RCC 7860 (cell line): Measurements from ENCODE around the gene NDUFB10.
"Not testable (repeated sequence)": the region's sequence is repeated elsewhere in the genome, so short reads cannot be mapped to it uniquely, and the experiment has no call there.

Experiments used
- DNase-seq: peaks from one replicate; pipeline ENCODE4 v3.0.0-alpha.2; 2015; ENCODE audit warnings: low spot score
- FAIRE-seq: peaks from 2 replicates; lab custom pipeline; 2012; peaks lifted over from hg19 to GRCh38; lab: Jason Lieb, UNC

Gene NDUFB10

DNA sequence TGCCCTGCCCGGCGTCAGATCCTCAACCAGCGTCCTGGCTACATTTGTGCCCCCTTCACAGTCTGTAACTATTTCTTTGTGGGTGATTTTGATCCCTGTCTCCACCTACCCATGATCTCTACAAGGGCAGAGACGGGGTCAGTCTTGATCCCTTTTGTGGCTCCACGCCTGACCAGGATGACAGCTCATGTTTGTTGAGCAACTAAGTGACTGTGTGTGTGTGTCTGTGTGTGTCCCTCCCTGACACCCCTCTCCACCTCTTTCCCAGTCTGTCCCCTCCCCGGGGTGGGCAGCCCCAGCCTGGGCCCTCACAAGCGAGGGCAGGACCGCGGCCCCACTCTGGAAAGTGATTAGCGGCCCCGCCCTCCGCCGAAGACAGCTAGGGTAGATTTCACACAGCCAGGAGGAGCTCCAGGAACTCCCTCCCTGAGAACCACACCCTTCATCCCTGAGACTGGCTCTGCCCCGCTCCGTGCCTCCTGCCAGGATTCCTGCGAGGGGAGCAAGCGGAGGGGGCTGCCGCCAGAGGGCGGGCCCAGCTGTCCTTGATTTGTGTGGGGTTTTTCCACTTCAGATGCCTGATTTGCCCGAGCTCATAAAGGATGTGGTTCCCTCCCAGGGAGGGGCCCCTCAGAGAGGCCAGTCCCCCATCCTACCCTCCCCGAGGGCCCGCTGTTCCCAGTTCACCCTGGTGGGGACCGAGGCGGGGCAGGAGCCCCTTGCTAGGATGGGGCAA, 35.9 kb upstream of the NDUFB10 start:
- FAIRE-seq (no peak), DNase-seq (peak; percentile 28)

DNA sequence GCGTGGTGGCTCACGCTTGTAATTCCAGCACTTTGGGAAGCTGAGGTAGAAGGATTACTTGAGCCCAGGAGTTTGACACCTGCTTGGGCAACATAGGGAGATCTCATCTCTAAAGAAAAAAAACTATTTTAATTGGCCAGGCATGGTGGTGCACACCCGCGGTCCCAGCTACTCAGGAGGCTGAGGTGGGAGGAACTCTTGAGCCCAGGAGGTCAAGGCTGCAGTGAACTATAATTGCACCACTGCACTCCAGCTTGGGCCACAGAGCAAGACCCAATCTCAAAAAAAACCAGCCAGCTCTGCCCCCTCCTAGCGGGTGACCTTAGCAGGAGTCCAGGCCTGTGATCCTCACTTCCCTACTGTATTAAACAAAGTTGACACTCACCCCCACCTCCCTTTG, 35.2 kb upstream of the NDUFB10 start:
- no peak for FAIRE-seq
- DNase-seq = no peak

DNA sequence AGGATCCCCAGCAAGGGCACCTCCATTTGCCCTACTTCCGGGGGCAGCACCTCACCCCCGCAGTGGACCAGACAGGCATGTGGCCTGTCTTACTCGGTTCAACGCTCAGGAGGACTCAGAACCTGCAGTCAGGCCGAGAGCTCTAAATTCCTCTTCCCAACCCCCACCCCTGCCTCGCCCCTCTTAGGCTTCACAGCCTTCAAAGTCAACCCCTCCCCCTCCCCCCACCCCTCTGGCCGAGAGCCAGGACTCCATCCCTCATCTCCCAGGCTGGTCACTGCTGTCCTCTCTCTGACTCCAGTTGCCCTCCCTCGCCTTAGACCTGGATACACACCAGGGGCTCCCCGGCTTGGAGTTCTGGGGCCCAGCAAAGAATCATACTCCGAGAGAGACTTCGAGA, 33.1 kb upstream of the NDUFB10 start:
- FAIRE-seq = no peak
- DNase-seq = no peak

DNA sequence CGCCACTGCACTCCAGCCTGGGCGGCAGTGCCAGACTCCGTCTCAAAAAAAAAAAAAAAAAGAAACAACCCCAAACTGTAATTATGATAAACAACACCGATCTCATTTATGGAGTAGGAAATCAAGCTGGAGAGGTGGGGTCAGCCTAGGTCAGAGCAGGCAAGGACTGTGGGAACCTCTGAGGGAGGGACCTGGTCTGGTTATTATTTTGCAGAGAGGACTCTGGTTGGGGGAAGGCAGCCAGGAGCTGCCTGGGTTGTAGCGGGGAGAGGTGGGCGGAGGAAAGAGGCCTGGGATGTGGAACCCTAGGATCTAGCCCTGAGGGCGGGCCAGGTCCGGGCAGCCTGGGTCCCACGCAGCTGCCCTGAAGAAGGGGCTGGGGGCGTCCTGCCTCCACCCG, 30.2 kb upstream of the NDUFB10 start:
- no peak for FAIRE-seq
- DNase-seq = no peak

DNA sequence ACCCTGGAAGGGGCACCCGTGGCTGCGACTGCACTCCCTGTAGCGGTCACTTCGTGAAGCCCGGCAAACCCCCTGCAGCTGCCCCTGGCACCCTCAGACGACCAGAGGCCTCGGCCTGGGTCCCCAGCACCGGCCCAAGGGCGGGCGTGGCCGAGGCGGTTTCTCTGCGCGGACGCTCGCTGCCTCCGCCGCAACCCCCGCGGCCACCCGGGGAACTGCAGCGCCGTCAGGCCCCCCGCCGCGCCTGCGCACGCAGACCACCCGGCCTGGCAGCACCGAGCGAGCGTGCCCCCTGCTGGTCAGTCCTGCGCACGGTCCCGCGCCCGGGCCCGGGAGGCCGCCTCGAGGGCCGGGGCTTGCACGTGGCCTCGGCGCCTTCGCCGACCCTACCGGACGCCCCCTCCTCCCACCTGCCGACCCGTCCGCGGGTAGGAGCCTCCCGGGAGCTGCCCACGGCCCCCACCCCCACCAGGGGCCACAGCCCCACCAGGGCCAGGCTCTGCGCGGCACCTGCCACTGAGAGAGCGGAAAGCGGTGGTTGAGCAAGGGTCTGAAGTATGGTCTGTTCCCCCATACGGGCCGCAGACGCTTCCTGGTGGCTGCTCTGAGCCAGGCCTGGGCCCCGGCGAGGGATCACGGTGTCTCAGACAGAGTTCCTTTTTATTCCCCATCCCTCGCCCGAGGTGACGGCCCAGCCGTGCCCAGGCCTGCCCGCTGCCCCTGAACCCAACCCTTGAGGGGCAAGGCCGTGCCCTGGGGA, 29.6 kb upstream of the NDUFB10 start:
- DNase-seq = peak; percentile 62
- no peak for FAIRE-seq

DNA sequence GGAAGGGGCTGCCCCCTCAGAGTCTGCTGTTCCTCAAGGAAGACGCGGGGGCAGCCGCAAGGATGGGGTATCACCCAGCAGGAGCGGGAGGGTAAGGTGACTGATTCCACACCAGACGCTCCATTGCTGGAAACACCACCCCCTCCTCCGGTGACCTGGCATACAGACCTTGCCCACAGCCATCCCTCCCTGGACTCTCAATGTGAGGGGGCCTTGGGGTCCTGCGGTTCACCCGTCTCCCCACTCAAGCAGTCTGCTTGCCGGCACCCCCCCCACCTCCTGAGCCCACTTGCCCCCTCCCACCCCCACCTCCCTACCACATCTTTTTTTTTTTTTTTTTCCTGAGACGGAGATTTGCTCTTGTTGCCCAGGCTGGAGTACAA, 29.0 kb upstream of the NDUFB10 start:
- FAIRE-seq = no peak
- DNase-seq = no peak

DNA sequence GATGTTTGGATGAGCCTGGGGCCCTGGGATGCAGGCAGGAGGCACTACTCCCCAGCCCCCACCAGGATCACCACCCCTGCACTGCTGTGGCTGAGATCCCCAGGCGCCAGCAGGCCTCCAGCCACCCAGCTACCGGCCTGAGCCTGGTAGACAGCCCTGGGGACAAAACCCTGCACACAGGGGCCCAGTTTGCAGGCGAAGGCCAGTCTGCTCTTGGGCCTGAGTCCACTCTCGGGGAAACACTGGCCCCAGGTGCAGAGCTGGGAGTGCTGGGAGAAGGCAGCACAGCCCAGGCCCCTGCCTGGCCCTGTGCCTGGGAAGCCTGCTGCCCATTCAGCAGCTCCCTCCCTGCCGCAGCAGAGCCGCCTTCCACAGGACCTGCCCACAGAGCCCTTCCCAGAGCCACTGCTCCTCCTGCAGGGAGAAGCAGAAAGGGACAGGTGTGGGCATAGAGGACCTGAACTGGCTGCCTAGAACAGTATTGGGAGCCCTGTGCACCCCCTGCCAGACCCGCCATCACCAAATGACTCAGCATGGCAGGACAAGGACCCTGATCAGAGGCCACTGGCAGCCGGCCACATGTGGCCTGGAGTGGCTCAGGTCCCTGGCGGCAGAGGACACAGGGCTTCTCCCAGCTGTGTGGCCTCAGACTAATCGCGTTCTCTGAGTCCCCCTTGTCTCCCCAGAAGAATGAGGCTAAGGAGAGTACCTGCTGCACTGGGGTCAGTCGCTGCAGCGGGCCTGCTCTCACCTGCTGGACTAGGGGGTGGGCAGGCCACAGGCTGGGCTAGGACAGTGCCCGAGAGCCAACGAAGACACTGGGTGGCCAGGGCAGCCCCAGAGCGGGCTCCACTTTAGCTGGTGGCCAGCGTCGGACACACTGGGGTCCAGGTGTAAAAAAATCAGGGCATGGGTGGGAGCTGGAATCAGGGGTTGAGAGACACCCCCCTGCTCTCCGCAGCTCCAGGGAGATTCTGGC, 27.0 kb upstream of the NDUFB10 start:
- FAIRE-seq = no peak

DNA sequence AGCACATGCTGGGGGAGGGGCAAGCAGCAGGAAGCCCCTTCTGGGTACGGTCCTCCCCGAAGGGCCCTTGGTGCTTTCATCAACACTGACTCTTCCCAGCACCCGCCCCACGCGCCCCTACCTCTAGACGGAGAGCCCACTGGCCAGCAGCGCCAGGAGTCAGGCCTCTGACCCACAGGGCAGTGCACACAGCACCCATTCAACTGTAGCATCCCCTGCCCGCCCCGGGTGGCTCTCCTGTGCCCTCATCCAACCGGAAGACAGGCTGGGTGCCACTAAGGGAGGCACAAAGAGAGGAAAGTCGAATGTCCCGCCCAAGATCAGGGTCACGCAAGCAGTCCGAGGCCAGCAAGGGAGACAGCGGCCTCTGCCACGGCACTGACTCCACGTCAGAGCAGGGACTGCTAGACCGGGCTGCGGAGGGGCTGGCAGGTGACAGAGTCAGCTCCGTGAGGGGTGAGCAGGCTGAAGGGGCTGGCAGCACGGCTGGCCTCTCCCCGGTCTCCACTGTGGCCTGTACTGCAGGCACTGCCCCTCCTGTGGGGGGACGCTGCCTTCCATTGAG, 26.2 kb upstream of the NDUFB10 start:
- no peak for DNase-seq
- no peak for FAIRE-seq

More for the DNA sequence above, 27.0 kb upstream of the NDUFB10 start:
- DNase-seq = no peak

DNA sequence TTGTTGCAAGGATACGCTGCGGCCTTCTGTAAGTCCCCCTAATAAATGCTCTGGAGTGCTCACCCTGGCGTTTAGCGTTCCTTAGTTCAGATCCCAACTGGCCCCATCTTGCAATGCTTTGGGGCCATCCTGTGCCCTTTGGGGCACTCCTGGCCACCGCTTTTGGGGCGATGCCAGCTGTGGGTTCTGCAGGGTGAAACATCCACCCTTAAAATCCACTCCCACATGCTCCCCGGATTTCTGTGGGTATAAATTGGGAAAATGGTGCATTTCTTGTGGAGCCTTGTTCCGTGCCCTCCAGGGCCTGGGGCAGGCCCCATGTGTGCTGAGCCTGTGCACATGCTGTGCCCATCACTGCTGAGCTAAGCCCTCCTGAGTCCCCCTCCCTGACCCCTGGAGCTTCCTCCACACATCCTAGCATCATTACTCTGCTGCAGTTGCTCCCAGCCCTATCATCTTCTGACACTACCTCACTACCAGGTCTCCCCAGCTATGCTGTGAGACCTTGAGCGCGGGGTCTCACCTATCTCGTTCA, 22.3 kb upstream of the NDUFB10 start:
- FAIRE-seq (no peak), DNase-seq (no peak)

DNA sequence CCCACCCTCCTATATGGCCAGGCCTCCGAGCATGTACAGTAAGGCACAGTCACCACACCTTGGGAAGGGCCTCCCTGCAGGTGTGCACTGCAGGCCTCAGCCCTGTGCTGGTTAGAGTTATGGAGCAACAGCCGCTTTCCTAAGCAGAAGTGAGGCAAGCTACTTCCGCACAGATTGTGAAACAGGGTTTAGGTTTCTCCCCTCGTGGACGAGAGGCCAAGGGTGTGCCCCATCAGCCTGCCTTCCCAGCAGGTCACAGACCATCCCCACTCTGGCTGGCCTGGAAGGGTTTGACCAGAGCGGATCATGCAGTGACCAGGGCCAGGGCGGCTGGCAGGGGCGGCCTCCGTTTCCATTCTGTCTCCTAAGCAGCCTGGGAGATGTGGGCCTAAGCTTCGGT, 21.0 kb upstream of the NDUFB10 start:
- DNase-seq = no peak
- no peak for FAIRE-seq

DNA sequence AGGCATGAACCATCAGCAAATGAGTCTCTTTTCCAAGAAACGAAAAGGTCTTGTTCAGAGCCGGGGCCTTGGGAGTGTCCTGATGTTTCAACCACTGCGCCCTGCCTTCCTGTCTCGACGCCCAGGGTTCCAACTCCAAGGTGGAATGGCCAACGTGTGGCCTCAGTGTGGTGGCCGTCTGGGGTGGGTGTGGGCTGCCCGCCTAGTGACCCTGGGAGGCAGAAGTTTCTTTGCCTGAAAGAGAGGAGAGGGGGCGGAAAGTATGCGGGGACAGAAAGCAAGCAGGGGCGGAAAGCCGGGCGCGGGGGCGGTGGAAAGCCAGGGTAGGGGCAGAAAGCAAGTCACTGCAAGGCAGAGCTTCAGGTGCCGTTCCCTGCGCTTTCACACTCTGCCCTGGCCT, 20.4 kb upstream of the NDUFB10 start:
- FAIRE-seq = no peak
- DNase-seq = no peak

DNA sequence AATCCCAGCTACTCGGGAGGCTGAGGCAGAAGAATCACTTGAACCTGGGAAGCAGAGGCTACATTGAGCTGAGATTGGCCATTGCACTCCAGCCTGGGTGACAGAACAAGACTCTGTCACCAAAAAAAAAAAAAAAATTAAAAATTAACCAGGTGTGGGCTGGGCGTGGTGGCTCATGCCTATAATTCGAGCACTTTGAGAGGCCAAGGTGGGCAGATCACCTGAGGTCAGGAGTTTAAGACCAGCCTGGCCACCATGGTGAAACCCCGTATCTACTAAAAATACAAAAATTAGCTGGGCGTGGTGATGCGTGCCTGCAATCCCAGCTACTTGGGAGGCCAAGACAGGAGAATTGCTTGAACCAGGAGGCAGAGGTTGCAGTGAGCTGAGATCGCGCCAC, 19.5 kb upstream of the NDUFB10 start:
- not testable (repeated sequence) for DNase-seq

DNA sequence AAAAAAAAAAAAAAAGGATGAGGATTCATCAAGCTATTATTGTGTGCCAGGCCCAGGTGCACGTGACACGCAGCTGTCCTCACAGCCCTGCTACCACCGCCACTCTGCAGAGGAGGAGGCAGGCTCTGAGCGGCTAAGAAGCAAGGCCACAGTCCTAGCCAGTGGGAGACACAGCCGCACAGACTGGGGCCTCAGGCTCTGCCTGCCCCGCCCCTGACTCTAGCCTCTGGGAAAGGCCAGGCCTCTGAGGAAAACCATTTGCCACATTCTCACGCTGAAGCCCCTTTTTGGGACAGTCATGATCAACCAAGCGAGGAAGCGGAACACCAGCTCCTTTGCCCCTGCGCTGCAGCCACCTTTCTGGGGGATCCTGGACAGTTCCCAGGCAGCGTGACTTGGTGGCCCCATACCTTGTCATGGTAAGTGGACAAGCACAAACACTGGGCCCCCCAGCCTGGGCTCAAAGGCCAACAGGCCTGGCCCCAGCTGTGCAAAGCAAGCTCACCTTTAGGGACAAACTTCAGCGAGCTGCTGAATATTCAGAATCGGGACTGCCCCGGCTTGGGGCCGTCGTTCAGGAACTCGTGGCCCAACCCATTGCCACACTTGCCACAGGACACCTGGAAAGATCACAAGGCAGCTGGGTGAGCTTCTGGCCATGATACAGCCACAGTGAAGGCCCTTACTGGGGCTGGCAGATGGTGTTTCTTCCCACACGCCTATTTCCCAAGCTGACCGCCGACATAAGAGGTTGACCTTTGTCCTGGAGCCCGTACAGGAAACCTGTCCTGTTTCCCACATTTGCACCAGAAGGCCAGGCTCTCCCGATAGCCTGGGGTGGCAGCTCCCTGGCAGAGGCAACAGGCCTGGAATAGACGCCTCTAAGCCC, 18.8 kb upstream of the NDUFB10 start:
- FAIRE-seq (no peak), DNase-seq (no peak)

More for the DNA sequence above, 19.5 kb upstream of the NDUFB10 start:
- not testable (repeated sequence) for FAIRE-seq

DNA sequence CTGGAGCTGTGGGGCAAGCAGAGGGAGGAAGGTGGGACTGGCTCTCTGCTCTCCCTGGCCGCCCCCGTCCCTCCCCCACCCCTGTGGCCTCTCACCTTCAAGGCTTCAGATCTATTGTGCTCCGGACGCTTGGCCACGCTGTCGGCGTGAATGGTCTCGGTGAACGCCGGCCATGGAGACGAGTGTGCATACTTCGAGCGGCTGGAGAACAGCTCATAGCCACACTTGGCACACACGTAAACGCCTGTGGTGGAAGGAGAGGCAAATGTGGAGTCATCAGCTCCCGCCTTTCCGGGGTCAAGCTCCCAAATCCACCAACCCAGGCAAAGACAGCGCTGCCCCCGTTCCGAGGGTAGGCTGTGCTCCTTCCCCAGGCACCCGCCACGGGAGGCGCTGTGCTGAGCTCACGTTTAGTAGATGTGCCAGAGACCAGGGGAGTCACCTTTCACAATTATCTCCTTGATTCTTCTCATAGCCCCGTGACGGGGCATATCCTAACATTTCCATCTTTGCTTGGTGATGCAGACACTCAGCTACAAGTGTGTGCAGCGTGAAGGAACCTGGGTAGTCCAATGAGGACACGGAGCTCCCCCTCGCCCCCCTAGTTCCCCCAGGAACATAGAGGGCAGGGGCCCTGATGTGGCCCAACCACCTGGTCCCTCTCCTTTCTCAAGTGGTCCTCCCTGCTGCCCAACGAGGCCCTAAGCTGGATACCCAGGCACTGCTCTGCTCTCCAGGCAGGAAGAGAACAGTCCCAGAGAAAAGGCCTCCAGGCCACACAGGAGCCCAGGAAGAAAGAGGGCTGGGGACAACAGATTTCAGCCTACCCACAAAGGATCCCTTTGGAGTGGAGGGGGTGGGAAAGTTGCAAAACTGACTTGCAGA, 17.9 kb upstream of the NDUFB10 start:
- peak; percentile 31 for FAIRE-seq
- peak; percentile 82 for DNase-seq

DNA sequence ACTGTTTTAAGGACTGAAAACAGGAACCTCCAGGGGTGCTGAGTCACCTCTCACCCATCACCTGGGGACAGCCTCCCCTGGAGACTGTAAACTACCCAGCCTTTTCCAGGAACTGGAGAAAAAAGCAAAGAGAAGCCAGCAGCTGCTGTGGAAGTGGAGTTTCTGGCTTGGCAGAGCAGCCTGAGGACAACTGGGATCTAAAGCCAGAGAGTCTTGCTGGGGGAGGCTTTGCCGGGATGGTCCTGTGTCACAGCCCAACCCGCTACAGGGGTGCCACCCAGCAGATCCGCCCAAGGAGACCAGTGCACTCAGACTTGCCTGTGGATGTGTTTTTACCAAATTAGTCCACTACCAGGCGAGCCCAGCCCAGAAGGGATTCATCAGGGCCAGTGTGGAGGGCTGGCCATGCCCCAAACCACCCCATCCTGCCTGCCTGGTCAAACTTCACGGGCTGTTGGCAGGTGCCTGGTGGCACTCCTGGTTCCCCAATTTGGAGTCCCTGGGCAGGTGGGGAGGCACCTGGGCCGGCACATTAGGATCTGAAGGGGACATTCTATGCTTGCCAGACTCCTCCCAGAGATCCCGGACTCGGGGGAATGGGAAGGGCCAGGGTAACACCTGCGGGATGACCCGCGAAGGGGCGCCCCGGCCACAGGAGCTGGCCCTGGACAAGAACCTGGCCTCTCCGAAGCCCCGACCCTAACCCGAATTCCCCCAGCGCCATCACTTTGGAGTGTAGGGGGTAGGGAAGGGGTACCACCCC, 17.1 kb upstream of the NDUFB10 start:
- FAIRE-seq = no peak
- no peak for DNase-seq

DNA sequence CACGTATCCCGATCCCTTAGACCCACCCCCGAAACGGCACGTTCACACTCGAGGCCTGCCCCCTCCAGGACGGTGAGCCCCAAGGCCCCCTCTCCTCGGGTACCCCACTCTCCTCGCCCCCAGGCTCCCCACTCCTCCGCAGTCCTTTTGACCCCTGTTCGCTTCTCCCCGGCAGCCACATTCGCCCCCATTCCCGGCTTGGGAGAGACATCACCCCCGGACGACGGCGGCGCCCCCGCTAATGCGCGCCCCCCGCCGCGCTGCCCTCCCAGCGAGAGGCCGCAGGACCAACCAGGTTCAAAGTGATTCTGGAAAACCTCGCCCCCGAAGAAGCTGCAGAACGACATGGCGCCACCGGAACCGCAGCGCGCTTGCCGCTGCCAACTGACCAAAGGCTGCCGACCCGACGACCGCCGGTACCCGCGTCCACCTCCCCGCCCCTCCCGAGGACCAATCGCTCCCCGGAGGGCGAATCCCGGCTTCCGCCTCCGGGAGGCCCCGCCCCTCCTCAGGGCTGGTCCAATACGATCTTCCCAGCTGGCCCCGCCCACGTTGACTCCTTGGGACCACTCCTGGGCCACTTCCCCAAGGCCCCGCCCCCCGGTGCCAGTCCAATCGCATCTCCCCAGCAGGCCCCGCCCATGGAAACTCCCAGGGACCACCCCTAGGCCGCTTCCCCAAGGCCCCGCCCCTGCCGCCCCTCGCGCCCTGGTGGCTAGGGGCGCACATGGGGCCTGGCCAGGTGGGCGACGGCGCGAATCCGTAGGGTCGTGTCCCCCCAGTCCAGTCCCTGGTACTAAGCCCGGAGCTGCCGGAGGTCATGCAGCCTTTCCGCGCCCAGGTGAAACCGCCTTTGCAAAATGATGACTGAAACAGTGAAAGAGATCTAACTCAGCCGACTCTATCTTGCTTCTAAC, 16.3 kb upstream of the NDUFB10 start, which contains the start of gene MSRB1:
Gene MSRB1 (minus strand): TSS at position 390 of the 917 bp plus-strand sequence. CDS start 43 bp downstream, at position 347.
- DNase-seq (peak; percentile 93), FAIRE-seq (peak; percentile 87)
